ENCODE measurements around the gene CCDC141. TPM values are rescaled to one million over a fixed set of nuclear protein-coding genes. Genes with fewer than 3 reads are reported as not detected.

The CCDC141 gene
- total RNA-seq, 1 donor from 2014 or later: not detected

DNA sequence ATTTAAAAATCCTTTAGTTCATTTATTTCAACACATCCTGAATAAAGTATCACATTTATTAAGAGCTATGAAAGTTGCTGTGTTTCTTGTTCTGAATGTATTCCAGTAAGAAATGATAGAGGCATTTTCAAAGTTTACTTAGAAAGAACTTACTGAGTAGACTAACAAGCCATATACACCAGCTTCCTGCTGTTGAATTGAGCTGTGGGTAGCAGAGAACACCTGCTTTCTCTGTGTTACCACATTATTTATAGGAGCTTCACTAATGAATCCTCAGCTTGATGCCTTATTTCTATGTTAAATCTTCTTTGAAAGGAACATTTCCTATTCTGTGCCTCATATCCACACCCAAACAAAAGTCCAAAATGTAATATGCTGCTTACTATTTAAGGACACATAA is 115.4 kb downstream of the CCDC141 start:
- peaks cover 6% of the 10 kb centered on the region for H3K27me3 Mint-ChIP-seq (ENCODE audit: low read depth)
- H3K9me3 Mint-ChIP-seq (ENCODE audit: low read depth): peaks cover 37% of the 10 kb centered on the region
- TF ChIP-seq, protein P1, sequence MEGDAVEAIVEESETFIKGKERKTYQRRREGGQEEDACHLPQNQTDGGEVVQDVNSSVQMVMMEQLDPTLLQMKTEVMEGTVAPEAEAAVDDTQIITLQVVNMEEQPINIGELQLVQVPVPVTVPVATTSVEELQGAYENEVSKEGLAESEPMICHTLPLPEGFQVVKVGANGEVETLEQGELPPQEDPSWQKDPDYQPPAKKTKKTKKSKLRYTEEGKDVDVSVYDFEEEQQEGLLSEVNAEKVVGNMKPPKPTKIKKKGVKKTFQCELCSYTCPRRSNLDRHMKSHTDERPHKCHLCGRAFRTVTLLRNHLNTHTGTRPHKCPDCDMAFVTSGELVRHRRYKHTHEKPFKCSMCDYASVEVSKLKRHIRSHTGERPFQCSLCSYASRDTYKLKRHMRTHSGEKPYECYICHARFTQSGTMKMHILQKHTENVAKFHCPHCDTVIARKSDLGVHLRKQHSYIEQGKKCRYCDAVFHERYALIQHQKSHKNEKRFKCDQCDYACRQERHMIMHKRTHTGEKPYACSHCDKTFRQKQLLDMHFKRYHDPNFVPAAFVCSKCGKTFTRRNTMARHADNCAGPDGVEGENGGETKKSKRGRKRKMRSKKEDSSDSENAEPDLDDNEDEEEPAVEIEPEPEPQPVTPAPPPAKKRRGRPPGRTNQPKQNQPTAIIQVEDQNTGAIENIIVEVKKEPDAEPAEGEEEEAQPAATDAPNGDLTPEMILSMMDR (IDR thresholded peaks at IDR 0.05): no peak
- no peak overlapping the region for H3K4me3 Mint-ChIP-seq (ENCODE audit: unreplicated experiment)
- no peak for DNase-seq (ENCODE audit: low spot score)
- no peaks in the 10 kb centered on the region for H3K4me1 Mint-ChIP-seq (ENCODE audit: low read depth)
- peaks cover 2% of the 10 kb centered on the region for H3K36me3 Mint-ChIP-seq (ENCODE audit: low read depth)
- no peak overlapping the region for H3K27ac Mint-ChIP-seq (ENCODE audit: unreplicated experiment)

DNA sequence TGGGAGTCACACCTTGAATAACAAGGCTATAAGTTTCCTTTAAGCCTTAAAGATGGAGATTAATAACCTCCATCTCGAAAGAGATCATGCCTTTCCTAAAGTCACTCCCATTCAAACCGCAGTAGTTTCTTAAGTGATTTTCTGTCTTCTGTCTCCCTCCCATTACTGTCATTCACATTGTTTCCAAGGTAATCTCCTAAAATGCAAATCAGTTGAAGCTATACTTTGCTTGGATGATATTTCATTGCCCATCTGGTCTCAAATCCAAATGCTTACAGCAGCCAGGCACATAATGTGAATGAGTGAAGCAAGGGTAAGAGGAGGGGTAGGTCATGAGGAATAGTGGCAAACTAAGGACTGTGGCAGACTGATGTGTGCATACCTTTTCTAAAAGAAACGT is 116.4 kb downstream of the CCDC141 start:
- H3K4me1 Mint-ChIP-seq (ENCODE audit: low read depth): no peaks in the 10 kb centered on the region
- no peak overlapping the region for H3K27ac Mint-ChIP-seq (ENCODE audit: unreplicated experiment)
- H3K36me3 Mint-ChIP-seq (ENCODE audit: low read depth): peaks cover 2% of the 10 kb centered on the region
- peaks cover 37% of the 10 kb centered on the region for H3K9me3 Mint-ChIP-seq (ENCODE audit: low read depth)
- H3K27me3 Mint-ChIP-seq (ENCODE audit: low read depth): peaks cover 7% of the 10 kb centered on the region
- no peak overlapping the region for H3K4me3 Mint-ChIP-seq (ENCODE audit: unreplicated experiment)
- no peak for DNase-seq (ENCODE audit: low spot score)
- TF ChIP-seq, protein P1 (IDR thresholded peaks at IDR 0.05): no peak

DNA sequence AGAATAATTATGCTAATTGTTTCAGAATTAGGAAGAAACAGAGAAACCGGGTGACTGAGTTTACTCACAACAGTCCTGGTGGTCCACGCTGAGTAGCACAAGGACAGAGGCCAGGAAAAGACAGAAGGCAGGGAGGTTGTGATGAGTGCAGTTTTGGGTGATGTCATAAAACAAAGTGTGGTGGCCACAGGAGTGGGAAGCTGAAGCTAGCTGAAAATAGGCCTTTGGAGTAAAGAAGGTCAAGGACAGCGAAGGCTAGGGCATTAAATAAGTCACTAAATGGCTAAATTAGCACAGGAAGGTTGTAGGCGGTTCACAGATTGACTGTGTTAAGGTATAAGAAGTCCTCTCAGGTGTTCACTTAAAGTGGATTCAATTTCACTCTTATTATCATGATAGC is 121.9 kb downstream of the CCDC141 start:
- no peaks in the 10 kb centered on the region for H3K4me1 Mint-ChIP-seq (ENCODE audit: low read depth)
- no peak for DNase-seq (ENCODE audit: low spot score)
- peaks cover 28% of the 10 kb centered on the region for H3K27me3 Mint-ChIP-seq (ENCODE audit: low read depth)
- no peaks in the 10 kb centered on the region for H3K36me3 Mint-ChIP-seq (ENCODE audit: low read depth)
- TF ChIP-seq, protein P1 (IDR thresholded peaks at IDR 0.05): no peak
- H3K27ac Mint-ChIP-seq (ENCODE audit: unreplicated experiment): no peak overlapping the region
- peaks cover 9% of the 10 kb centered on the region for H3K9me3 Mint-ChIP-seq (ENCODE audit: low read depth)
- no peak overlapping the region for H3K4me3 Mint-ChIP-seq (ENCODE audit: unreplicated experiment)

DNA sequence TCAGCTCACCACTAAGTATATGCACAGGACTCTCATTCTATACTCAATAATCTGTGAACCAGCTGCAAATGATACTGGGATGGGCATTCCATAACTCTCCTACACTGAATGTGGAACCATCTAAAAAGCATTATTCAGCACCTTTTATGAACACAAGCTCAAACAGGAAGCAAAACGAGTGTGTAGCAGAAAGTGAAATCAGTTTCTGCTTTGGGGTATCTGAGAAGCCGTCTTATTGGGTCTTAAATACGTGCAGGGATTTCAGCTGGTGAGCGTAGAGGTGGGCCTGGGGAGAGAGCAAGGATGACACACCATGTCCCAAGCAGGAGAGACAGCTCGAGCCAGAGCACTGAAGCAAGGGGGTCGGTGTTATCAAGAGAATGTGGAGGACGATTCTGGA is 122.8 kb downstream of the CCDC141 start:
- Mint-ChIP-seq H3K9me3 (ENCODE audit: low read depth) (peaks cover 9% of the 10 kb centered on the region), H3K27me3 (ENCODE audit: low read depth) (peaks cover 30% of the 10 kb centered on the region), H3K27ac (ENCODE audit: unreplicated experiment) (no peak overlapping the region), H3K4me1 (ENCODE audit: low read depth) (no peaks in the 10 kb centered on the region), H3K4me3 (ENCODE audit: unreplicated experiment) (no peak overlapping the region), H3K36me3 (ENCODE audit: low read depth) (no peaks in the 10 kb centered on the region)
- TF ChIP-seq, protein P1 (IDR thresholded peaks at IDR 0.05): no peak
- no peak for DNase-seq (ENCODE audit: low spot score)

DNA sequence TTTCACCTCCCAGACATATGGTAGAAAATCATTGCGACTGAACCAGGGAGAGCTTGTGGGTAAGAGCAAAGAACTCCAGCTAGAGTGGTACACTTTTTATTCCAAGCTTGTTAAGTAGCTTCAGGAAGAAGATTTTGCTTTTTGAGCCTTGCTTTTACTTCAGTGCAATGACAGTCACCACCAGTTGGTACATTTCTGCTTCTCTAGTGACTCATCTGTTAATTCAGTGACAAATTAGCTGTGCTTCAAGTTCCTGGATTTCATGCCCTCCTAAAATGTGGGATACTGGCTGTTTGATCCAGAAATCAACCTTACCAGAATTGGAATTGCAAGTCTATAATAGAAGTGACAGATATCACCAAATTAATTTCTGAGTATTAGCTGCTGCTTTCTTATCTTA is 125.1 kb downstream of the CCDC141 start:
- DNase-seq (ENCODE audit: low spot score): no peak
- TF ChIP-seq, protein P1 (IDR thresholded peaks at IDR 0.05): no peak
- peaks cover 37% of the 10 kb centered on the region for H3K27me3 Mint-ChIP-seq (ENCODE audit: low read depth)
- no peak overlapping the region for H3K4me3 Mint-ChIP-seq (ENCODE audit: unreplicated experiment)
- H3K4me1 Mint-ChIP-seq (ENCODE audit: low read depth): no peaks in the 10 kb centered on the region
- H3K9me3 Mint-ChIP-seq (ENCODE audit: low read depth): no peaks in the 10 kb centered on the region
- no peaks in the 10 kb centered on the region for H3K36me3 Mint-ChIP-seq (ENCODE audit: low read depth)
- no peak overlapping the region for H3K27ac Mint-ChIP-seq (ENCODE audit: unreplicated experiment)

All from chondrocyte (in vitro differentiated cells).